ENCODE data around the gene PSD2. TPM values are rescaled to one million over a fixed set of nuclear protein-coding genes. Genes with fewer than 3 reads are reported as not detected.
A peak's percentile ranks its signal among the peaks of the same experiment; 100 is the strongest.

PSD2 gene
- total RNA-seq, 1 experiment from 2014 or later = 0.79 TPM

GRCh38 chr5:139831624-139832023, 36.0 kb downstream of the PSD2 start:
- Histone ChIP-seq H3K4me3 (replicated peaks in 1 of 2; ENCODE audit: low read depth in 1 of 2, low read length in 2 of 2) (no peak overlapping the region), H3K4me2 (ENCODE audit: low read length) (no peak overlapping the region), H2AFZ (ENCODE audit: low read depth, low read length, poor library complexity, severe bottlenecking) (no peak overlapping the region), H3K9me2 (ENCODE audit: insufficient read depth) (no peaks in the 10 kb centered on the region), H3K9ac (ENCODE audit: low read length) (no peak overlapping the region), H3K27ac (ENCODE audit: low read depth, low read length) (no peak overlapping the region), H4K20me1 (ENCODE audit: insufficient read depth) (no peaks in the 10 kb centered on the region), H3K4me1 (ENCODE audit: control insufficient read depth in 1 of 2, insufficient read depth in 2 of 2, low read length in 2 of 2) (no peaks in the 10 kb centered on the region), H3K36me3 (ENCODE audit: control insufficient read depth in 1 of 2, insufficient read depth in 2 of 2, low read length in 2 of 2) (no peaks in the 10 kb centered on the region), H3K79me2 (ENCODE audit: insufficient read depth, low read length) (no peaks in the 10 kb centered on the region), H3K9me3 (ENCODE audit: control insufficient read depth in 1 of 2, insufficient read depth in 1 of 2, low read depth in 1 of 2, low read length in 2 of 2) (no peaks in the 10 kb centered on the region; a peak in 1 of 4 replicates), H3K27me3 (ENCODE audit: insufficient read depth, low read length) (peaks cover 49% of the 10 kb centered on the region)
- CTCF ChIA-PET = interaction anchor here (0.9 kb wide), 1 partner anchor 56 kb away, joined by 3 read pairs; no protein-coding TSS in a partner anchor
- TF ChIP-seq, protein P1, sequence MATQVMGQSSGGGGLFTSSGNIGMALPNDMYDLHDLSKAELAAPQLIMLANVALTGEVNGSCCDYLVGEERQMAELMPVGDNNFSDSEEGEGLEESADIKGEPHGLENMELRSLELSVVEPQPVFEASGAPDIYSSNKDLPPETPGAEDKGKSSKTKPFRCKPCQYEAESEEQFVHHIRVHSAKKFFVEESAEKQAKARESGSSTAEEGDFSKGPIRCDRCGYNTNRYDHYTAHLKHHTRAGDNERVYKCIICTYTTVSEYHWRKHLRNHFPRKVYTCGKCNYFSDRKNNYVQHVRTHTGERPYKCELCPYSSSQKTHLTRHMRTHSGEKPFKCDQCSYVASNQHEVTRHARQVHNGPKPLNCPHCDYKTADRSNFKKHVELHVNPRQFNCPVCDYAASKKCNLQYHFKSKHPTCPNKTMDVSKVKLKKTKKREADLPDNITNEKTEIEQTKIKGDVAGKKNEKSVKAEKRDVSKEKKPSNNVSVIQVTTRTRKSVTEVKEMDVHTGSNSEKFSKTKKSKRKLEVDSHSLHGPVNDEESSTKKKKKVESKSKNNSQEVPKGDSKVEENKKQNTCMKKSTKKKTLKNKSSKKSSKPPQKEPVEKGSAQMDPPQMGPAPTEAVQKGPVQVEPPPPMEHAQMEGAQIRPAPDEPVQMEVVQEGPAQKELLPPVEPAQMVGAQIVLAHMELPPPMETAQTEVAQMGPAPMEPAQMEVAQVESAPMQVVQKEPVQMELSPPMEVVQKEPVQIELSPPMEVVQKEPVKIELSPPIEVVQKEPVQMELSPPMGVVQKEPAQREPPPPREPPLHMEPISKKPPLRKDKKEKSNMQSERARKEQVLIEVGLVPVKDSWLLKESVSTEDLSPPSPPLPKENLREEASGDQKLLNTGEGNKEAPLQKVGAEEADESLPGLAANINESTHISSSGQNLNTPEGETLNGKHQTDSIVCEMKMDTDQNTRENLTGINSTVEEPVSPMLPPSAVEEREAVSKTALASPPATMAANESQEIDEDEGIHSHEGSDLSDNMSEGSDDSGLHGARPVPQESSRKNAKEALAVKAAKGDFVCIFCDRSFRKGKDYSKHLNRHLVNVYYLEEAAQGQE (IDR thresholded peaks at IDR 0.05; ENCODE audit: low read depth) = no peak
- TF ChIP-seq TCF7L2 (IDR thresholded peaks at IDR 0.05; ENCODE audit: borderline replicate concordance, extremely low read depth, insufficient read depth, insufficient read length) (no peak), SP1 (IDR thresholded peaks at IDR 0.05; ENCODE audit: low read depth) (no peak), SRF (IDR thresholded peaks at IDR 0.05; ENCODE audit: low read depth) (no peak), FOSL1 (IDR thresholded peaks at IDR 0.05; ENCODE audit: low read depth) (no peak), ZBTB33 (IDR thresholded peaks at IDR 0.05; ENCODE audit: extremely low read depth, insufficient replicate concordance, low read length) (no peak), EZH2phosphoT487 (IDR thresholded peaks at IDR 0.05; ENCODE audit: borderline replicate concordance) (peak; percentile 91; the same call in 1 of the 2 replicates)
- POLR2A ChIA-PET = no interaction called here
- RAD21 ChIA-PET (ENCODE audit: low non-redundant PET in 1 of 2, low total read pairs in 2 of 2, uncharacterized antibody in 2 of 2, unreplicated experiment in 2 of 2) = no interaction called here
- intact Hi-C loops (cut with micrococcal nuclease) = no loop called here
- ATAC-seq (no peak), DNase-seq (ENCODE audit: low read depth, low spot score) (no peak)
- no TSS peak for BruUV-seq (replicated peaks)
